Measurements from ENCODE around the gene GTF2F2. TPM values are rescaled to one million over a fixed set of nuclear protein-coding genes. Genes with fewer than 3 reads are reported as not detected.

Gene GTF2F2
- total and polyA plus RNA-seq, 10 donors = 11.8 to 19.1 (median 16.4) TPM

- DNase-seq = no peak
- H3K27ac ChIP-seq = no peak overlapping the region
- intact Hi-C loops (cut with DNase I; ENCODE audit: low total_unique reads) = no loop called here
- H3K36me3 ChIP-seq = no peaks in the 10 kb centered on the region
- H3K9me3 ChIP-seq = no peaks in the 10 kb centered on the region
- no peaks in the 10 kb centered on the region for H3K4me1 ChIP-seq
- no peak for TF ChIP-seq POLR2A (IDR thresholded peaks at IDR 0.05)
- no peak for TF ChIP-seq POLR2AphosphoS5 (IDR thresholded peaks at IDR 0.05)
- TF ChIP-seq CTCF (IDR thresholded peaks at IDR 0.05 in 8 of 11, conservative IDR thresholded peaks at IDR 0.05 in 3 of 11) = no peak
- no peaks in the 10 kb centered on the region for H3K27me3 ChIP-seq (replicated peaks in 1 of 7)
- WGBS, 5 donors = 58 to 80% (median 75%) methylated on average over 3 of the region's 3 CpGs
- no peak overlapping the region for H3K4me3 ChIP-seq
These were observed 105.7 kb downstream of the GTF2F2 start for GRCh38 chr13:45226024-45226423.

- Histone ChIP-seq H3K4me3 (no peak overlapping the region), H3K27ac (no peak overlapping the region), H3K4me1 (no peaks in the 10 kb centered on the region), H3K36me3 (no peaks in the 10 kb centered on the region), H3K9me3 (no peaks in the 10 kb centered on the region), H3K27me3 (replicated peaks in 1 of 7) (no peaks in the 10 kb centered on the region)
- no peak for TF ChIP-seq POLR2A (IDR thresholded peaks at IDR 0.05)
- DNase-seq = no peak
- intact Hi-C loops (cut with DNase I; ENCODE audit: low total_unique reads) = no loop called here
- 95 to 99% (median 98%) methylated on average over 5 of the region's 5 CpGs for WGBS, 5 donors
These were observed 107.7 kb downstream of the GTF2F2 start for GRCh38 chr13:45228002-45228401.

- intact Hi-C loops (cut with DNase I; ENCODE audit: low total_unique reads) = no loop called here
- Histone ChIP-seq H3K36me3 (no peaks in the 10 kb centered on the region), H3K4me3 (no peak overlapping the region), H3K27me3 (replicated peaks in 1 of 7) (no peaks in the 10 kb centered on the region), H3K9me3 (no peaks in the 10 kb centered on the region), H3K4me1 (no peaks in the 10 kb centered on the region), H3K27ac (no peak overlapping the region)
- DNase-seq = no peak
- WGBS, 5 donors = 87 to 95% (median 91%) methylated on average over 4 of the region's 4 CpGs
- TF ChIP-seq POLR2A (IDR thresholded peaks at IDR 0.05) (no peak), POLR2AphosphoS5 (IDR thresholded peaks at IDR 0.05) (no peak), CTCF (IDR thresholded peaks at IDR 0.05 in 8 of 11, conservative IDR thresholded peaks at IDR 0.05 in 3 of 11) (no peak)
These were observed 108.9 kb downstream of the GTF2F2 start for GRCh38 chr13:45229172-45229571.

- 89 to 92% (median 91%) methylated on average over 4 of the region's 4 CpGs for WGBS, 5 donors
- no peak overlapping the region for H3K4me3 ChIP-seq
- H3K27ac ChIP-seq = no peak overlapping the region
- H3K9me3 ChIP-seq = no peaks in the 10 kb centered on the region
- no peaks in the 10 kb centered on the region for H3K36me3 ChIP-seq
- no peaks in the 10 kb centered on the region for H3K4me1 ChIP-seq
- no peak for DNase-seq
- intact Hi-C loops (cut with DNase I; ENCODE audit: low total_unique reads) = no loop called here
- no peak for TF ChIP-seq POLR2AphosphoS5 (IDR thresholded peaks at IDR 0.05)
- TF ChIP-seq CTCF (IDR thresholded peaks at IDR 0.05 in 8 of 11, conservative IDR thresholded peaks at IDR 0.05 in 3 of 11) = no peak
- TF ChIP-seq POLR2A (IDR thresholded peaks at IDR 0.05) = no peak
- H3K27me3 ChIP-seq (replicated peaks in 1 of 7) = no peaks in the 10 kb centered on the region
These were observed 111.0 kb downstream of the GTF2F2 start for GRCh38 chr13:45231305-45231704.

- no peak for DNase-seq
- intact Hi-C loops (cut with DNase I; ENCODE audit: low total_unique reads) = no loop called here
- Histone ChIP-seq H3K4me1 (no peaks in the 10 kb centered on the region), H3K27ac (no peak overlapping the region), H3K27me3 (replicated peaks in 1 of 7) (no peaks in the 10 kb centered on the region), H3K4me3 (no peak overlapping the region), H3K9me3 (no peaks in the 10 kb centered on the region), H3K36me3 (no peaks in the 10 kb centered on the region)
- WGBS, 5 donors = 48 to 66% (median 55%) methylated on average over 1 of the region's 1 CpG
- no peak for TF ChIP-seq POLR2A (IDR thresholded peaks at IDR 0.05)
- TF ChIP-seq POLR2AphosphoS5 (IDR thresholded peaks at IDR 0.05) = no peak
- TF ChIP-seq CTCF (IDR thresholded peaks at IDR 0.05 in 8 of 11, conservative IDR thresholded peaks at IDR 0.05 in 3 of 11) = no peak
These were observed 111.4 kb downstream of the GTF2F2 start for GRCh38 chr13:45231722-45232121.

Measured in spleen (tissue), 11 donors.